ENCODE data around the gene CFAP210. TPM values are rescaled to one million over a fixed set of nuclear protein-coding genes. Genes with fewer than 3 reads are reported as not detected.

CFAP210 gene
- total RNA-seq, 2 donors from 2014 or later, result 0.70 to 1.9 TPM

- Histone ChIP-seq H3K4me3 (ENCODE audit: low read length) (no peak overlapping the region), H3K9ac (ENCODE audit: extremely low read depth, low read length, poor library complexity, severe bottlenecking) (no peak overlapping the region), H3K9me3 (ENCODE audit: control insufficient read depth, low read length) (no peaks in the 10 kb centered on the region), H3K27me3 (ENCODE audit: control insufficient read depth, insufficient read depth, low read length, poor library complexity, severe bottlenecking) (peaks cover 48% of the 10 kb centered on the region), H3K27ac (ENCODE audit: low read depth, low read length) (no peak overlapping the region), H3K36me3 (ENCODE audit: control insufficient read depth, insufficient read depth, low read length) (no peaks in the 10 kb centered on the region), H3K4me1 (ENCODE audit: control insufficient read depth, insufficient read depth, low read length) (no peaks in the 10 kb centered on the region)
- H3K9me3 Mint-ChIP-seq, result no peaks in the 10 kb centered on the region
- WGBS, 2 experiments (ENCODE audit: insufficient coverage in 1 of 2, insufficient read length in 1 of 2), result 84 to 100% methylated on average over 1 of the region's 1 CpG
- H3K36me3 Mint-ChIP-seq (ENCODE audit: low read depth), result no peaks in the 10 kb centered on the region
- peaks cover 9% of the 10 kb centered on the region for H3K27me3 Mint-ChIP-seq (ENCODE audit: insufficient read depth)
- no peaks in the 10 kb centered on the region for H3K4me1 Mint-ChIP-seq
- H3K4me3 Mint-ChIP-seq, result no peak overlapping the region
- no peak overlapping the region for H3K27ac Mint-ChIP-seq
- DNase-seq, result no peak
- no peak for TF ChIP-seq CTCF (conservative IDR thresholded peaks at IDR 0.05)
These were observed 31.5 kb downstream of the CFAP210 start for GRCh38 chr2:169662744-169663143.

GRCh38 chr2:169661265-169661664 is 32.9 kb downstream of the CFAP210 start:
- Histone ChIP-seq H3K9me3 (ENCODE audit: control insufficient read depth, low read length) (no peaks in the 10 kb centered on the region), H3K9ac (ENCODE audit: extremely low read depth, low read length, poor library complexity, severe bottlenecking) (no peak overlapping the region), H3K36me3 (ENCODE audit: control insufficient read depth, insufficient read depth, low read length) (no peaks in the 10 kb centered on the region), H3K27me3 (ENCODE audit: control insufficient read depth, insufficient read depth, low read length, poor library complexity, severe bottlenecking) (peaks cover 37% of the 10 kb centered on the region), H3K27ac (ENCODE audit: low read depth, low read length) (no peak overlapping the region), H3K4me1 (ENCODE audit: control insufficient read depth, insufficient read depth, low read length) (no peaks in the 10 kb centered on the region), H3K4me3 (ENCODE audit: low read length) (no peak overlapping the region)
- 83 to 93% methylated on average over 2 to 3 of the region's 3 CpGs for WGBS, 2 experiments (ENCODE audit: insufficient coverage in 1 of 2, insufficient read length in 1 of 2)
- DNase-seq, result no peak
- Mint-ChIP-seq H3K9me3 (no peaks in the 10 kb centered on the region), H3K4me1 (no peaks in the 10 kb centered on the region), H3K4me3 (no peak overlapping the region), H3K27me3 (ENCODE audit: insufficient read depth) (peaks cover 9% of the 10 kb centered on the region), H3K27ac (no peak overlapping the region), H3K36me3 (ENCODE audit: low read depth) (no peaks in the 10 kb centered on the region)
- TF ChIP-seq CTCF (conservative IDR thresholded peaks at IDR 0.05), result no peak

- no peak for DNase-seq
- no peak overlapping the region for H3K4me3 ChIP-seq (ENCODE audit: low read length)
- no peak overlapping the region for H3K27ac ChIP-seq (ENCODE audit: low read depth, low read length)
- no peaks in the 10 kb centered on the region for H3K9me3 ChIP-seq (ENCODE audit: control insufficient read depth, low read length)
- Mint-ChIP-seq H3K27me3 (ENCODE audit: insufficient read depth) (peaks cover 7% of the 10 kb centered on the region), H3K27ac (no peak overlapping the region), H3K36me3 (ENCODE audit: low read depth) (no peaks in the 10 kb centered on the region), H3K4me3 (no peak overlapping the region), H3K4me1 (no peaks in the 10 kb centered on the region), H3K9me3 (no peaks in the 10 kb centered on the region)
- H3K9ac ChIP-seq (ENCODE audit: extremely low read depth, low read length, poor library complexity, severe bottlenecking), result no peak overlapping the region
- H3K36me3 ChIP-seq (ENCODE audit: control insufficient read depth, insufficient read depth, low read length), result no peaks in the 10 kb centered on the region
- H3K27me3 ChIP-seq (ENCODE audit: control insufficient read depth, insufficient read depth, low read length, poor library complexity, severe bottlenecking), result peaks cover 26% of the 10 kb centered on the region
- 95% methylated on average over 1 of the region's 1 CpG; no CpG with 5 or more reads in 1 of the 2 experiments for WGBS, 2 experiments (ENCODE audit: insufficient coverage in 1 of 2, insufficient read length in 1 of 2)
- TF ChIP-seq CTCF (conservative IDR thresholded peaks at IDR 0.05), result no peak
- no peaks in the 10 kb centered on the region for H3K4me1 ChIP-seq (ENCODE audit: control insufficient read depth, insufficient read depth, low read length)
These were observed 34.9 kb downstream of the CFAP210 start for GRCh38 chr2:169659320-169659719.

Data from endodermal cell (in vitro differentiated cells).